ENCODE data around the gene RALGAPB.
"Not testable (repeated sequence)": the region's sequence is repeated elsewhere in the genome, so short reads cannot be mapped to it uniquely, and the experiment has no call there.

DNA sequence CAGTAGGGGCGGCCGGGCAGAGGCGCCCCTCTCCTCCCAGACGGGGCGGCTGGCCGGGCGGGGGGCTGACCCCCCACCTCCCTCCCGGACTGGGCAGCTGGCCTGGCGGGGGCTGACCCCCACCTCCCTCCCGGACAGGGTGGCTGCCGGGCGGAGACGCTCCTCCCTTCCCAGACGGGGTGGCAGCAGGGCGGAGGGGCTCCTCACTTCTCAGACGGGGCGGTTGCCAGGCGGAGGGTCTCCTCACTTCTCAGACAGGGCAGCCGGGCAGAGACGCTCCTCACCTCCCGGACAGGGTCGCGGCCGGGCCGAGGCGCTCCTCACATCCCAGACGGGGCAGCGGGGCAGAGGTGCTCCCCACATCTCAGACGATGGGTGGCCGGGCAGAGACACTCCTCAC lies 11.1 kb upstream of the RALGAPB start:
- TF ChIP-seq CTCF, POLR2A (IDR thresholded peaks at IDR 0.05): not testable (repeated sequence)
